ENCODE data around the gene ABCC5. TPM values are rescaled to one million over a fixed set of nuclear protein-coding genes. Genes with fewer than 3 reads are reported as not detected.

ABCC5 gene
- total RNA-seq = 13.6 and 16.4 TPM in 2 replicates

DNA sequence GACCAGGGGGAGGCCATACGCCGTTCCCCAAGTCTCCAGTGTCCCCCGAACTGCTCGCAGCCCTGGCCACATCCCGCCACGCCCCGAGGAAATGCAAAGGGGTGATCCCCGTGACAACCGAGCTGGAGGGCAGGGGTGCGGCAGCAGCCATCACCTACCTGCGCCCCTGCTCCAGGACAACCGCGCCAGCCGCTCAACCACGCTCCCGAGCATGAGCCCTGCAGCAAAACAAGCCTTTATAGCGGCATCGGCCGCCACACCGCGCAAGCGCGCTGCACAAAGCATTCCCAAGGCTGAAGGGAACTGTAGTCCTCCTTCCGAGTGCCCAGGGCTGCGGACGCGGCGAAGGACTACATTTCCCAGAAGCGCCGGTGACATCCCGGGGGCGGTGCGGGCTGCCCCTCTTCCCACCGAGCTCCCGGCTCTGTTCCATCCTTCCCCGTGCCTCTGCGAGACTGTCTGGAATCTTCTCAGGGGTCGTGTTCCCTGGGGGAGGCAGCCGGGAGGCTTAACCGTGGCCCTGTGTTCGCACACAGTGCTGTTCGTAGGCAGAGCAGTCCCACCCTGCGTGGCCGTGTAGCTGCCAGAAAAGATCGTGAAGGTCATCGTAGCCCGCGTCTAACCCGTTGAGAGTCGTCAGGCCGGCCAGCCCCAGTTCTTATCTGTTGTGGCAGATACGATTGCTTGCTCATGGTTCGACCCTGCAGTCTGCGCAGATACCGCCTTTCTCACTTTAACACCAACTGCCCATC lies at the start of gene ABCC5:
Gene ABCC5, minus strand, starts transcription at position 213 of the 752 bp plus-strand sequence. CDS start 3,492 bp downstream, outside the sequence.

DNA sequence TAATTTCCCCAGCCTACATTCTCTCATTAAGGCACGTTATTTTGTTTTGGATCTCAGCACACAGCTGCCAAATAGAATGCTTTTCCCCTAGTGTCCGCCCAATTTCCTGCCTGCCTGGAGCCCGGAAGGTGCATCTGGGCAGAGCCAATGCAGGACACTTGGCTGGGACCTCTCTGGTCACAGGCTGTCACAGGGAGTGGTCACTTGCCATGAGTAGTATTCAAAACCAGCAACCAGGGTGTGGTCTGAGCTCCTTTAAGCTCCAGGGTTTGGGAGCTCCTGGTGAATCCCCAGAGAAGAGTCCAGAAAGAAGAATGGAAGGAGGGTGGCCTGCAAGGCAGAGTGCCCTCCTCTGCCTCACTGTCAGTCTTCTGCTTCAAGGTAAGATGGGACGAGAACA lies 35.1 kb upstream of the ABCC5 start, which contains the start of gene HTR3C:
Gene HTR3C, plus strand, starts transcription at position 281 of the 400 bp plus-strand sequence. Its CDS starts 34 bp downstream, at position 315.

DNA sequence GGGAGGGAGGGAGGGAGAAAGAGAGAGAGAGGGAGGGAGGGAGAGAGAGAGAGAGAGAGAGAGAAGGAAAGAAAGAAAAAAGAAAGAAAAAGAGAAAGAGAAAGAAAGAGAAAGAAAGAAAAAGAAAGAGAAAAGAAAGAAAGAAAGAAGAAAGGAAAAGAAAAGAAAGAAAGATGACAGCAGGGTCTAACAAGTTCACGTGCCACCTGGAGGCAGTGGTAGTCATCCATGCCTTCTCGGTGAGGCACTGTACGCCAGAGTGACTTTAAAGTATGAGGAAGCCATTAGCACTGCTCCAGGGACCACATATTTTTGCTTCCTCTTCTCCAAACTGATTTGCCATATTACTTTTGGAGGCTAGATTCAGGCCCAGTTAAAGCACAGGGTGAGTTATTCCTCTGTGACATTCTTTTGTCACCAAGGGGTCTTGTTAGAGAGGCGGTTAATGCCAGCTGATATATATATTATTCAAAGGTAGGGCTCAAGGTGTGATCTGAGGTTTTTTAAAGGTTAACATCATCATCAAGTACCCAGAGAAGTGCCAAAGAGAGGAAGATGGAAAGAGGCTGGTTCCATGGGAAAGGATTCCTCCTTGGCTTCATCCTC lies 13.6 kb upstream of the ABCC5 start, which contains the start of gene HTR3D:
Gene HTR3D, plus strand, starts transcription at position 556 of the 606 bp plus-strand sequence. Its CDS starts 0 bp downstream, at position 556.

DNA sequence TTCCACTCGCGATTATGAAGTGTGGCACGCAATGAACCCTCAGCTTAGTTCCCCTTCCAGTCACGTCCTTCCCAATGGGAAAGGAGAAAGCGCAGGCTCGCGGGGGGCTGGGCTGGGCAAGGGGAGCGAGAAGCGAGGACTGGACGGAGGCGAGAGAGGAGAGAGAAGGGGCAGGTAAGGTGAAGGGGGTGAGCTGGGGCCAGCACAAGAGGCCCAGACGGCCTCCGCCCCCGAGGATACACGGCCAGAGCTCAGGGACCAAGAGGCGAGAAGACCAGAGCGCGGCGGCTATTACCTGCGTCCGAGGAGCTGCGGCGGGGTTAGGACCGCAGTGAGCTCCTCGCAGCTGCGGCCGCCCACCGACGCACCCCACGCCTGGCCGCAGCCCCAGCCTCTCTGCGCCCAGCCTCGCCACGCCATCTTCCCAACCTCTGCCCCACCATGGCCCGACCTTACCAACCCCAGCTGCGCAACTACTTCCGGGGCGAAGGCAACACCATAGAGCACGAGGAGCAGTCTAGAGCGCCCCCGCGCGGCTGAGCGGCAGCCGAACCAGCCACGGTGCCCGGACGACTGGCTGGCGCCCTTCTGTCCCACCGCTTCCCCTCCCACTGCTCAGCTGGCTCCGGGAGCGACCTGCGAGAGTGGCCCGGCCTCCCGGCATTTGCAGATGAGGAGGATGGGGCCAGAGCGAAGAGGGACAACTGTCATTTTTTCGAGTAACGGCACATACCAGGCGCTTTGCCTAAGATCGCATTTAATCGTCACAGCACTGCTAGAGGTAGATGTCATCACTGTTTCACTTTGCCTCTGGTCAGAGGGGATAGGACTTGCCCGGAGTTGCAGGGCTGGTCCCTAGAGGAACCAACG lies 133.0 kb downstream of the ABCC5 start, which contains the start of gene PARL:
Gene PARL, minus strand, starts transcription at position 454 of the 870 bp plus-strand sequence. Its CDS starts 34 bp downstream, at position 420.

Small RNA genes within 50 kb of the gene (small RNA-seq; reads per million reads assigned to genes)
- gene MIR4448 = not detected

Other genes starting within 250 kb of the ABCC5 start
- gene MAP6D1, start 192.3 kb downstream of the ABCC5 start, total RNA-seq = 0.73 and 3.9 TPM in 2 replicates
- gene PARL, start 133.0 kb downstream of the ABCC5 start, total RNA-seq = 23.1 and 32.0 TPM in 2 replicates
- gene HTR3D, start 13.9 kb upstream of the ABCC5 start, total RNA-seq = not detected in 2 replicates
- not detected in 2 replicates for gene HTR3C, start 35.2 kb upstream of the ABCC5 start, total RNA-seq
- gene HTR3E, start 79.2 kb upstream of the ABCC5 start, total RNA-seq = not detected in 2 replicates
- 26.1 and 34.2 TPM in 2 replicates for gene EIF2B5, start 117.5 kb upstream of the ABCC5 start, total RNA-seq
- 22.8 and 28.5 TPM in 2 replicates for gene DVL3, start 137.5 kb upstream of the ABCC5 start, total RNA-seq
- 359 and 374 TPM in 2 replicates for gene AP2M1, start 157.0 kb upstream of the ABCC5 start, total RNA-seq
- gene ABCF3, start 168.3 kb upstream of the ABCC5 start, total RNA-seq = 34.6 and 38.2 TPM in 2 replicates
- not detected in 2 replicates for gene VWA5B2, start 211.7 kb upstream of the ABCC5 start, total RNA-seq
- 49.3 and 56.6 TPM in 2 replicates for gene ALG3, start 231.1 kb upstream of the ABCC5 start, total RNA-seq
- gene EEF1AKMT4, start 231.8 kb upstream of the ABCC5 start, total RNA-seq = 5.5 and 5.7 TPM in 2 replicates
- not detected in 2 replicates for gene CAMK2N2, start 243.7 kb upstream of the ABCC5 start, total RNA-seq

Data from subcutaneous preadipocyte (primary cell).